HG03558 (cell line): ENCODE data around the gene TMEM140.
A peak's percentile ranks its signal among the peaks of the same experiment; 100 is the strongest.

Experiments
- ATAC-seq: cut with Tn5 transposase; IDR thresholded peaks from one replicate; pipeline ENCODE4 v1.9.1; 2021; ENCODE audit warnings: moderate number of reproducible peaks; ENCODE audit not compliant: unreplicated experiment; ENCODE audit errors: extremely low read depth

Gene TMEM140

DNA sequence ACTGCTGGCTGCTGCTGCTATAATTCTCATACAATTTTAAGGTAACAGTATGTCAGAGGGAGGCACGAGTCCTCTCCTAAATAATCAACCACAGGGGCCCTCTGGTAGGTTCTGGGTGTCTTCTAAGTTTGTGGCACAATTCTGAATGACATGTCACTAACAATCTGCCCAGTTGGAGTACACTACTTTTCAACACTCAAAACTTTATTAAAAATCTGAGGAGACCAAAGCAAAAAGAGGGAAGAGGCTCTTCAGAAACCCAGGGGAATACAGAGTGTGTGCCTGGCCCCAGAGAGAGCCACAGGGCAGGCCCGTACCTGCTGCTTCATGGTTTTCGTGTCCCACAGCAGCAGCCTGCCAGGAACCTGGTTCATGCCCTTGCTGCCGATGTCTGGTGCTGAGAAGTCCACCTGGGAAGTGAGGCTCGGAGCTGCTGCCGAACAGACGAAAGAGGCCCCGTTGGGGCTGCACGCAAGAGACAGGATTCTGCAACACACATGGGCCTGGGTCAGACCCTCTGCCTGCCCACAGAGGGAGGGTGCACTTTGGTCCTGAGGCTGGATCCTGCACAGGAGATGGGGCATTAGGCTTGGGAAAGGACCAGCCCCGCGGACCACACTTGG, 45.2 kb downstream of the TMEM140 start:
- ATAC-seq, result no peak

DNA sequence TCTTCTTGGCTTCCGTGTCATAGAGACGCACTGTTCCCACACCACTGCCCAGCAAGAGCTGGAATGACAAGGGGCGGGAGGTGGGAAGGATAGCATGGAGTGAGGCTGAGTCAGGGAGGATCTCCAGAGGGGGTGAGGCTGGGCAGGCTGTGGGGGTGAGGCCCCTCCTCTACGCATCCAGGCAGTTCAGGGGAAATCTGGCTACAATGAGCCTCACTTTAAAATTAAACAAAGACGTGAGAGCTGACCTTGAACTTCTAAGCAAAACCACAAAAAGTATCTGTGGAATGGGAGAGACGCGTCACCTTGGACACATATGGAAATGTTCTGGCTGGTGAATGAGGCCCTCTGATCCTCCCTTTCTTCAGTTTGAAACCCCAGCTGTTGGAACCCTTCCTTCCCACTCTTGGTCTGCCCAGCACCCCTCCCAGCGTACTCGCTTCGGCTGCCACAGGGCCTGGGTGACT, 45.8 kb downstream of the TMEM140 start:
- ATAC-seq, result no peak

DNA sequence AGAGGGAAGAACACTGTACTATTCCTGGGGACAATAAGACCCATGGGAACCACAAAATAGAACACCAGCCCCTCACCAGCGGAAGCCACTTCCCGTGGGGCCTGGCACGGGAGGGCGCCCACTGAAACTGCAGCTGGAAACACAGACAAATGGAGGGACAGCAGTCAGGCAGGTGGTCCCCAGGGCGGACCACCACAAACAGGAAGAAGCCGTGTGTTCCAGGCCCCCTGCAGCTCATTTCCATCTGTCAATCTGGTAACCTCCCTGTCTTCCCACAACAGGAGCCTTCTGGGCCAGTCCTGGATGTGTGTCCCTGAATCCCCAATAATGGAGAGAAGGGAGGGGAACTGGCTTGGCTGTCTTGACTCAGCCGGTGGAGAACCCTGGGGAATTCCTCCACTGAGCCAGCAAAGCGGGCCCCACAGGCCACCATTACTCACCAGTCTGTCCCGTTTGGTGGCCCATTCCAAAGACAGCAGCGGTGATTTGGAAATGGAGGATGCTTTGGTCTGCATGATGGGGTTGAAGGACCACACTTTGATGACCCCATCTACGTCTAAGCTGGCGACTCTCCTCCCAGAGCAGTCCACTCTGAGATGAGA, 46.7 kb downstream of the TMEM140 start:
- no peak for ATAC-seq

DNA sequence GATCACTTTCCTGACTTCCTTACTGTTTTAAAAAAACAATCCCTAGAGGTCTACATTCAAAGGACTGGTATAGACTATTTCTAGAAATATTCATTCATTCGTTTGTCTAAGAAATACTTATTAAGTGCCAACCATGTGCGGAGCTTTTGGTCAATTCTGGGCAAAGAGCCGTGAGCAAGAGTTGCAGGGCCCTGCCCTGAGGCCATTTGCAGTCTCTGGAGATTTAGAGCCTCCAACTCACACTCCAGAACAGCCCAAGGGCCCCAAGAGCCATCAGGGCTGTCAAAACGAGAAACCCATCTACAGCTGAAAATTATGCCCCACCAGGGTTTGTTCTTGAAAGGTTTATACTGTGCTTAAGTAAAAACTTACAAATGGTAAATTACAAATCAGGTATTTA, 47.3 kb downstream of the TMEM140 start:
- no peak for ATAC-seq

DNA sequence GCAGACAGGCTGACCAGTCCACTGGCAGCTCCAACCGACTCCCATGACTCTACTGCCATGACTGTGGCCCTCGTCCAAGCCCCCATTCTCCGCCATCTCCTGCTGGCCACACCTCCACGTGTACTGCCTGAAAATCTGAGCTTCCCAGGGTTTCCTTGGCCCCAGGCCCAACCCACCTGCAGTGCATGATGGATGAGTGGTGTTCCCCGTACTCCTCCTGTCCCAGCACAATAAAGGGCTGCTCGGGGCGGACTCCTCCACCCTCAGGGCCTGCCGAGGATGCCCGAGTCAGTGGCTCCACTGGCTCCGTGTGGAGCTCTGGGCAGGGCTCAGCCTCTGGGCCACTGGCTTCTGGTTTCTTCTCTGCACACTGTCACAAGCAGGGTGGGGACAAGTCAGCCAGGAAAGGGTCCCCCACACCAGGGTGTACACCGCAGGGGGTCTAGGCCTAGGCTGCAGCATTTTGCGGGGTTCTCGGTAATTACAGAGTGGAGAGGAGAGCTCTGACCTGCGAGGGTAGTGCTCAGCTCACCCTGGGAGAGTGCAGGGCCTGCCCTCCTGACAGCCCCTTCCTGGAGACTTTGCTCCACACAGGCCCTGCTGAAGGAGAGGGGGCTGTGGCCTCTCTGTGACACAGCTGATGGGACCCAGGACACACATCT, 48.2 kb downstream of the TMEM140 start:
- no peak for ATAC-seq

DNA sequence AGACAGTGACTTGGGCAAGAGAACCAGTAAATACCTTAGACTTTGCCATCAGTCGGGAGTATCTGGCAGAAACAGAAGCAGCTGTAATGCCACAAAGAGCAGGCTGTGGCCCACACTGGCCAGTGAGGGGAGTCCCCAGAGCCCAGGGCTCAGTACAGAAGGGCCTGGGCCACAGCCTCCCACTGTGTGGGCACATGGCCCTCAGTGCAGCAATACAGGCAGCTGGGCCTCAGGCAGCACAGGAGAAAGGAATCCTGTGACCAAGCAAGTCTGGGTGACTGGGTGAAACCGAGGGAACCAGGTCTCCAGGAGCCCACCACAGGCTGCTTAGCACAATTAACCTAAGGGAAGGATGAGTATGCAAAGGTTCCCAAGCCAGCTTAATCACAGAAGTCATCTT, 49.5 kb downstream of the TMEM140 start:
- no peak for ATAC-seq

DNA sequence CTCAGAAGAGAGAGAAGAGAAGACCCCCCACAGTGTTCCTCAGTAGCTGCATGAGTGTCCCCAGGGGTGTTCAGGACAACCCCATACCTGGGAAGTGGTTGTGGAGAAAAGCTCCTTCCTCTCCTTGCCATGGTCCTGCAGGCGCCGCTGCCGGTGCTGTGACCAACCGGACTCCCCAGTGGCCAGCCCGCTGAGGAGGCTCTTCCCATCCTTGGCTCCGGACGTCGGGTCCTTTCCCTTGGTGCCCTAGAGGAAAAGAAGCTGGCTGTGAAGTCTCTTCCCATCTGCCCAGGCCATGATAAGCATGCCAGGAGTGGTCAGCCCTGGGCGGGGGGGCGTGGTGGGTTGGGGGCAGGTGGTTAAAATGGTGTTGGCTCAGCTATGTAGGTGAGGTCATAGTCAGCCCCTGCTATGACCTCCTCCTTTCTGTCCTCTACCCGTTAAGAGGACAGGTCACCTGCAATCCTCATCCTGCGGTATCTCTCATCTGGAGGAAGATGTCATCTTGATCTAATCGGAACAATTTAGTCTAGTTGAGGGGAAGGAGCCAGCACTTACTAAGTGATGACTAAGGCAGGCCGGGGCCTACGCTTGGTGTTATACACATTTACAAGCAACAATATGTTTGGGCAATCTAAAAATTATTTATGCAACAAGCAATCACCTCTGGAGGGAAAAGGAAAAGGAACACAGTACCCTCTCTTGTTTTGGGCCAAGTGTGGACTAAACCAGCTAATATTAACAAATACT, 50.2 kb downstream of the TMEM140 start:
- no peak for ATAC-seq

DNA sequence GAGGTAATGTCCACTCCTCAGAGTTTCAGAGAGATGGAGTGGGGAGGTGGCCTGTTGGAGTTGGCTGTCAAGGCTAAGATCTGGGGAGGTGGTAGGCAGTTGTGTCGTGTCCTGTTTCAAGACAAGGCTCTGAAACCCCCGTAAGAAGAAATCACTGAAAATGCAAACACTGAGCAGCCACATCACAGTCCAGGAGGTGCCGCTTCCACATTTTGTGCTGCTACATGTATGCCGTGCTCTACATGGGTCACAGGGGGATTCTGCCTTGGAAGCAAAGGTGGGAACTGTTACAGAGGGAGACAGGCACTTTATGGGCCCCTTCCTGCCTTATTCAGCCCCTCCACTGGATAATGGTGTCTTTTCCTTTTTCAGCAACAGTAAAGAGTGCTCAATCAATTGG, 51.6 kb downstream of the TMEM140 start:
- ATAC-seq, result no peak

DNA sequence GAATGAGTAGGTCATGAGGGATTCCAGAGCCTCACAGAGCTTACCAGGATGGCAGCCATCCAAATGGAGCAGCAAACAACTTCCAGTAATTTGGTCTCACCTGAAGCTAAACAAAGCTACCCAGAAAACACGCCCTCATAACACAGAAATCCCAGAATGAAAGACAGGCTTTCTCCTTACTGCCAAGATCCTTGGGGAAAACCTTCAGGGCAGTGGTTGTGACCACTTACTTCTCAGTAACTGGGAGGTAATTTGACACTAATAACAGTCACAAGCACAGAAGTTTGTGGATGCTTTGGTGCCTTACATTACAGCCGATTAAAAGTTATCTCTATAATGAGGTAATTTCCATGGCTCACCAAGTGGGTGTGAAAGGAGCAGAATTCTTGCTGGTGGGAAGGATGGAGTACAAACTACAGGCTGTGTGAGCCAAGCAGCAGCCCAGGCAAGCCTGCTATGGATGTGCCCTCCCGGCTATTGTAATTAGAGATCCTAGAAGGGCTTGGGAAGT, 53.0 kb downstream of the TMEM140 start:
- ATAC-seq, result no peak

DNA sequence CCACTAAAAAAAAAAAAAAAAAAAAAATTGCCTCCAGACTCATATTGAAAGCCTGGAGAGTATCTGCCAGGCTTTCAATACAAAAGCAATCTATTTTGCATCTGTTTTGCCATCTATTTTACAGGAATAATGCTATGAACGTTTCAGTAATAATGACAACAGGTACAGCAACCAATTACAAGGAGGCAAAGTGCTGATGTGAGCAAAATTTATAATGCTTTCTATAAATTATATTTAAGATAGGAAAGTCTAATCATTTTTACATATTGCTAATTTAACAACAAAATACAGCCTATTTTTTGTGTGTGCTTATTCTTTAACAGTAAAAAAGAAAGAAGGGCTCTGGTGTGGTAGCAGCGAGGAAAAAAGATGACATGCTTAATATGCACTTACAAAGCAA, 53.5 kb downstream of the TMEM140 start:
- ATAC-seq, result no peak

DNA sequence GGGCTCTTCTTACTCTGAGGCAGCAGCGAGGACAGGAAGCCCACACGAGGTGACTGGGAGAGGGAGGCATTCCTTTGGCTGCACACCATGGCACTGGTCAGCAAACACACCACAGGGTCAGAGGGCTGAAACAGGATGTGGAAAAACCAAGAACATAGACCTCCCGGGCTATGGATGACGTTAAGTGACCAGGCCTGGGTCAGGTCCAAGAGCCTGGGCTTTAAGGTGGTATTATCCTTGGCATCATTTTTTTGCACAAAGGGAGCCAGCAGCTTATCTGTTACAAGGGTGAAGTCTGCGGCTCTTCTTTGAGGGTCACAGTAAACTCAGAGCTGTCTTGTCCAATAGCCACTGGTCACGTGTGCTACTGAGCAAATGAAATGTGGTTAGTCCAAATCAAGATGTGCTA, 56.5 kb downstream of the TMEM140 start:
- no peak for ATAC-seq

DNA sequence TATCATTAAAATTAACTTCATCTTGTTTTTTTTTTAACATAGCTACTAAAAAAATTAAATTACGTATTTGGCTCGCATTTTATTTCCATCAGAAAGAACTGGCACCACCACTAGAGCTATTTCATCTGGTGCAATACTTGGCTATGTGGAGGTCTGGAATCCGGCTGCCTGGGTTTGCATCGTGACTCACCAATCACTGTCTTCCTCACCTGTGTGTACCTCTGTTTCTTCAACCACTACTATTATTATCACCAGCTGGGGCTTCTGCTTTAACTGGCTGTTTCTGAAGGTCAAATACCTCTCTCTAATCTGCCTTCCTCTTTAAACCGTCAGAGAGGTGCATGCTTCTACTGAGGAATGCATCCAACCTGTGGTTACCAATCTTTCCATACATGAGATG, 57.0 kb downstream of the TMEM140 start:
- ATAC-seq, result no peak

DNA sequence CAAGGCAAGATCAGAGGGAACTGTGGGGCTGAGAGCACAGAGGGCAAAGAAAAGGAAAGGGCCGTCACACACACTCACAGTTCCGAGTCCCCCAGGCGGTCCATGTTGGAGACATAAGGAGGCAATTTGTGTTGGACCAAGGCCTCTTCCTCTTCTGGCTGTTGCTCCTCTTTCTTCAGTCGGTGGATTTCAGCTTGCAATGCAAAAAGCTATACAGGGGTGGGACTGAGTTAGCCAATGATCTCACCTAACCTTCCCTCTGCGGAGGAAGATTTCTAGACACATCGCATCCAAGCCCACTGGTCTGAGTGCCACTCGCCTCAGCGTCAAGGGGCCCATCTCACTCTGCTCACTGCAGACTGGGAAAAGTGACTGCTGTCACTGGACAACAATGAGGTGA, 58.0 kb downstream of the TMEM140 start:
- no peak for ATAC-seq

DNA sequence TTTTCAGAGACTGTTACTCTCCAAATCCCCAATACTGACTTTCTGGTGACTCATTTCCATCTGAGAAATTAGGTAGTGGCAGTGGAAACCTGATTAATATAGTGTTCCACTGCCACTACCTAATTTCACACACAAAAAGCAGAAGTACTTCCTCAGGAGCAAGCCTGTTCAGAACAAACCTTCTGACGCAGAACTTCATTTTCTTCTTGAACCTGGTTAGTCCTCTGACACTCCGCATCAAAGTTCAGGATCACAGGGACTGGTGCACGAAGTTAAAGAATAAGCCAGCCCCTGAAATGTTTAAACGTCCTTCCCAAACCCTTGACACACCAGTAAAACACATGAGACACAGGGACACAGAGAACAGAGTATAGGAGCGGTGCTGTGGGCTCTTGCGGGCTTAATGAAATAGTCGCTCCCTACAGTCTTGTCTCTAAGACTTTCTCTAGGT, 59.1 kb downstream of the TMEM140 start:
- ATAC-seq, result peak; percentile 23

DNA sequence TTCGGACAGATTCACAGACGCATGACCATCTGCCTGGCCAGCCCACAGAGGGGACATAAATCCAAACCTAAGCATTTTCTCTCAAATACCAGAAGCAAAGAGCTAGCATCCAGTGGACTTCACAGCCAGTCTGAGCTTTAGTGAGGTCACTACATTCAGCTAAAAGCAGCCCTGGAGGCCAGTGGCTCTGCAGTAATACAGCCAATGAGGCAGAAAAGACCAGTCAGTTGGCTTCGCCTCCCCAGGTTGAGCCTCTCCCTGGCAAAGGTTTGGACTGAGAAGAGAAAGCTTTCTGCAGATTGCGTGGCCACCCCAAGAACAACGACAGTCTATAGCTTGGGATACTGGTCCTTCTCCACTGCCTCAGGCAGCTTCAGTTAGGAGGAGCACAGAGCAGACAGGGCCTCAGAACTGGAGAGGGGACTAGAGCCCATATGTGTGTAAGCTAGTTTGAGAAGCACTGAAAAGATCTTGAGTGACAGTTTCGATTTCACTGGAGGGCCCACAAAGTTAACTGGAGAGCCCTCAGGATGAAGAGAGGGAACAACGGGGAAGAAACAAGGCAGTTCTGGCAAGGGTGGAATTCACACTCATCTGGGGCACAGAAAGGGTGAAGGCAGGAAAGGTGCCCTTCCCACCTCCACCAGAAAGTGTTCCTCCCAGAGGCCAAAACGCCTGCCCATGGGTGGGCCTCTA, 59.7 kb downstream of the TMEM140 start:
- no peak for ATAC-seq

DNA sequence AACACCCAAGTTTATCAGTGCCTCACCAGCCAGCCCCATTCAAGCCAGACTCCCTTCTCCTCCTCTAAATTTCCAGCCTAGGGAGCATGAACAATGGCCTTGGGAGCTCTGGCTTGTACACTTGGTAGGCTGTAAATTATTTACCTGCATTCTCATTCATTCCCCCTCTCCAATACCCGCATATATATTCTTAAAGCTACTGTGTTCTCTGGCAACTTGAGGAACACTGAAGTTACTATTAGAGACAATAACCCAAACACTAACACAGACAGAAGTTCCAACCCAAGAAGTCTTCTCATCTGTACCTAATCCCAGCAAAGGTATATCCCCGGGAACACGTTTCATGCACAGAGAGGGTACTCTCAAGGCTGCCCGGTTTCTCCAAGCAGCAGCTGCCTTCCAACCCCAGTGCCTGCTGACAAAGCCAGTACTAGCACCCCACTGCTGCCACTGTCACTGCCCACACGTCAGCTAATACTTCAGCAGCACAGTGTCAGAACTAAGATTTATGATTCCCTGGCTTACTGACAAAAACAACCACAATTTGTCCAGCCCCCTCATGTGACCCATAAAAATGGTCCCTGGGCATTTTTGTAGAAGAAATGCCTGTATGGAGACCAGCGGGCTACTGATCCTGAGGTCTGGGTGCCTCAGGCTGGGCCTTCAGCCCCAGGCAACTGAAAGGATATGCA, 60.4 kb downstream of the TMEM140 start:
- no peak for ATAC-seq

DNA sequence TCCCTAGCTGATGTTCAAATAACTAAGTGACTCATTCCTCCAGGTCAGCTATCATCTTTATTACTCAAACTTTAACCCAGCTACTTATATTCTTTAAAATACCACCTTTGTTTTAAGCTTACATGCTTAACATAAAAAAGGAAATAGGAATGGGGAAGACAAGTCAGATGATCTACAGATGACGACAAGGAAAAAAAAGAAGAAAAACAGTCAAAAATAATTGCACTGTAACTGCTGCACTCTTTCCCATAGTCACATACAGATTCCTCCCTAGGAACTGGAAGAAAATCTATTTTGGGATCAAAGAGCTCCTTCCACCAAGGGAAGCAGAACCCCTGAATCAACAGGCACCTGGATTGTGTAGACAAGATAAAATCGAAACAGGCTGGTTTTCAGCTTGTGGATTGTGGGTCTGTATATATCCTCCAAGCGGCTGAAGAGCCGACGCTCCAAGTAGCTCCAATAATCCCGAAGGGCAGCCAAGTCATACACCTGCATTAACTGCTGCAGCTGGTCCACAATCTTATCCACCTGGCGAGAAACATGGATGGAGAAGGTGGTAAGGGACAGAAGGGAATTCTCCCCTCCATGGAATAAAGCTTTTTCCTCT, 61.5 kb downstream of the TMEM140 start:
- ATAC-seq, result no peak

DNA sequence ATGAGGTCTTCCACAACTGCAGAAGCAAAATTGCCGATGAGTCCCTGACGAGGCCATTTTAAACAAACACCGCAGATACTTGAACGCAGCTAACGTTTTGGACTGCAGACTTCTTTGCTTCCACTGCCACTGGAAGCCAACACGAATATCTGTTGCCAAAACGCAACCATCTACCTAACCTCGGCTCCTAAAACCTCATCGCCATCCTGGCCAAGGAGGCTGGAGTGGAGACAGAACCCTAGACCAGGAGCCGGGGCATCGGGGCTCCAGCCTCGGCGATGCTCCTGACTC, 63.0 kb downstream of the TMEM140 start:
- no peak for ATAC-seq

DNA sequence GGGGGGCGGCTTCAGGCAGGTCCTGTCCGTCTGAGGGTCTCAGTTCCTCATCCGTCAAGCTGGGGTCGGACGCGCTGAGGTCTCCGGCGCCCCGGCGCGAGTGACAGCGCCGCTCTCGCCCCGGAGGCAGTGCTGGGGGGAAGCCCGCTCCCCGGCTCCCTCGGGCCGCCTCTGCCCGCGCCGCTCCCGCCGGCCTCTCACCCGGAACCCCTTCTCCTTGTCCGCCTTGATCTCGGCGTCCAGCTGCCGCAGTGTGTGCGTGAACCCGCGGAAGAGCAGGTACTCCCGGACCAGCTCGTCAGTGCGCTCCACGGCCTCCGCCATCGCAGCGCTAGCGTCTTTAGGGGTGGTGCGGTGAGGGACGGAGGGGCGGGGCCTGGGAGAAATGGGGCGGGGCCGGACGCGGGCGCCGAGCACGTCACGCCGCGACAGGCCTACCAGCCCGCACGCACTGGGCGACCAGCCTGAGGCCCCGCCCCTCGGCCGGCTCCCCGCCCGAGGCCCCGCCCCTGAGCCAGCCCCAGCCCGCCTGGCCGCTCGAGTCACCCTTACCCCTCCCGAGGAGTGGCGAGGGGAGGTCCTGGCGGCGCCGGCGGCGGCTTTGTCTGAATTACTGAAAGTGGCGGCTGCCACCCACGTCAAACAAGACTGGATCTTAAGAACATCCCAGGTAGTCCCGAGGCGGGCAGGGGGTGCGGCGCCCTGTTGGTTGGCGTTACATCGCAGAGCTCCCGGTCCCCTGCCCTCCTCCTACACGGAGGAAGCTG, 63.5 kb downstream of the TMEM140 start, which contains the start of gene WDR91:
WDR91 (minus strand) TSS at position 348 of the 767 bp plus-strand sequence; CDS start at position 324, 24 bp downstream.
- peak; percentile 64 for ATAC-seq
